ENCODE data around the gene ZSCAN18.

Gene ZSCAN18

DNA sequence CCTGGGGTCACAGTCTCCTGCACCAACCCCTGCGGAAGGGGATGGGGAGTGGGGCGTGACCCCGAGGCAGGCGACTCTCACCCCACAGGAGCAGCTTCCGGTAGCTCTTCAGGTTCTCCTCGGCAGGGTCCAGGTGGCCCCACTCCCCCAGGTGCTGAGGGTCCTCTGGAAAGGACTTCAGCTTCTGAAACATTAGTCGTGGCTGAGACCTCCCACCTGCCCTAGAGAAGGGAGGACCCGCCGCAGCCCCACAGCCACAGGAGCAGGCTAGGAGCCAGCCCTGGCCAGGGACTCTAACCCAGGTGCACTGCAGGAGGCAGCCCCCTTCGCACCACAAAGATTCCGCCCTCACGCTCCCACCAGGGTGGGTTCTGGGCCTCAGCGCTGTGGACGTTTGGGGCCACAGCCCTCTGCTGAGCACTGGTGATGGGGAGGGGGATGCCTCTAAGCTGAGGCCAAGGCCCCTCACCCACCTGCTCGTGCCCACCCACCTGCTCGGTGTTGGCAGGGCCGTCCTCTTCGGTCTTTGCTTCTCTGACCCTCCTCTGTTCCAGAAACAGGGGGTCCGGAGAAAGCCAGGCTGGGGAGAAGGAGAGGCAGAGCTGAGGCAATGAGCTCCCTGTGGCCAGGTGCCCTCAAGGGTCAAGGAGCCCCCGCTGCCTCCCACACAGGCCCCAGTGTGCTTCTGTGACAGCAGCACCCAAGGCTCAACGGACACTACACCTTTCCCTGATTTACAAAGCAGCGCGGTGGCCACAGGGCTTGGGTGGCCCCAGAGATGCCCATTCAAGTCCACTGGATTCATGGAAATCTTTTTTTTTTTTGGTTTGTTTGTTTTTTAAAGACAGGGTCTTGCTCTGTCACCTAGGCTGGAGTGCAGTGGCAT lies 11.0 kb downstream of the ZSCAN18 start:
- DNase-seq (ENCODE audit: low read depth), result no peak

DNA sequence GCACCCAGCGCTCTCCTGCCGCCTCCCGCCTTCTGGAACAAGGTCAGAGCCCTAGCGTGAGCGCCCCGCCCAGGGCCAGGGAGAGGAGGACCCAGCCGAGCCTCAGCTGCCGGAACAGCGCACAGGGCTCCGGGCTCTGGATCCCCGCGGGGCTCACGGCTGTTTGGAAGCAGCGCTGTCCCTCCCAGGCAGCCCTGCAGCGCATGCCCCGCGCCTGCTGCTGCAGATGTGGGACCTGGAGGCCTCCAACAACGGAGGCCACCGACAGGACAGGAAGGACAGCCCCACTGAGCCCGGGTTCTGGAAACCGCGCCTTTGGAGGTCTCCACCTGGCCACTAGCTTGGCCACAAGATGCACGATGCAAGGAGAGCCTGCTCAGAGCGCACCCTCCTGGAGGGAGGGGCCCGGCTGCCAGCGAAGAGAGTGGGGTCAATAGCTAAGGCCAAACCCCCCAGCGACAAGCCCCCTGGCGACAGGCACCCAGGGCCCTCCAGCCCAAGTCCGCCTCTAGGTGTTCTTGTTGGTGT lies 12.6 kb downstream of the ZSCAN18 start:
- no peak for DNase-seq (ENCODE audit: low read depth)

DNA sequence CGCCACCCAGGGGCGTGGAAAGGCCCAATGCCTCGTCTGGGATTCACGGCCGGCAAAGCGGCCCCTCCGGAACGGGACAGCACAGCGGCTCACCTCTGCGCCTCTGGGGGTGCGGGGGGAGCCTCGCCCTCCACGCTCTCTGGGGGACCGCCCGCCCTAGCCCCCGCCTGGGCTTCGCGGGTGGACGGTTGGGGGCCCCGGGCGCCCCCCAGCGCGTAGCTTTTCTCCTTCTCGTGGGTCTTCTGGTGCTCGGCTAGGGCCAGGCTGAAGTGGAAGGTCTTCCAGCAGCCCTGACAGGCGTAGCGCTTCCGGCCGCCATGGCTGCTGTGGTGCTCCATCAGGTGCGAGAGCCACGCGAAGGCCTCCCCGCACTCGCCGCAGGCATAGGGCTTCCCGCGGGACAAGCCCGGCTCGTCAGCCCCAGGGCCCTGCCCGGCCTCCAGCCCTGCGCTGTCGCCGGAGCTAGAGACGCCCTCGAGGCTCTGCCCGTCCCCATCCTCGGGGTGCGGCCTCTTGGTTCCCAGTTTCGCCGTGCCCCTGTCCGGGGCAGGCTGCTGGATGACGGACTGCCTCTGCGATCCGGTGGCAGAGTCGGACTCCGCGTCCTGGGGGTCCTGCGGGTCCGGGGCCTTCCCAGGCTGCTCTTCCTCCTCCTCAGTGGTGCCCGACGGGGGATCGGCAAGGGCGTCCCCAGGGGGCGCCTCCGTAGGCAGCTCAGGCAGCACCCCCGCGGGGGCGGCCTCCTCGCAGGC lies 13.3 kb downstream of the ZSCAN18 start:
- DNase-seq (ENCODE audit: low read depth), result no peak

DNA sequence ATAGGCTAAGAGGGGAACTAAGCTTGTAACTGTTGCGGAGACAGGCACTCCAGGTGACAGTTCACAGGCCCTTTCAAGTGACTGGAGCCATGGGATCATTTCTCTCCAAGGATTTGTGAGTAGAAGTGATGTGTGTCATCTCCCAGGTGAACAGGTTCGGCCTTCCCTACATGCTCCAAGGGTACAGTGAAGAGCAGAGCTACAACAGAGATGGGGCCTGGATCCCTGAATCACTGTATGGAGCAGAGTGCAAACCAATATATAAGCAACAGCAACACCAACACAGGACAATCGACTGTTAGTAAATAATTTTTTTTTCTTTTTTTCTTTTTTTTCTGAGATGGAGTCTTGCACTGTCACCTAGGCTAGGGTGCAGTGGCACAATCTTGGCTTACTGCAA lies 15.0 kb downstream of the ZSCAN18 start:
- DNase-seq (ENCODE audit: low read depth), result no peak

DNA sequence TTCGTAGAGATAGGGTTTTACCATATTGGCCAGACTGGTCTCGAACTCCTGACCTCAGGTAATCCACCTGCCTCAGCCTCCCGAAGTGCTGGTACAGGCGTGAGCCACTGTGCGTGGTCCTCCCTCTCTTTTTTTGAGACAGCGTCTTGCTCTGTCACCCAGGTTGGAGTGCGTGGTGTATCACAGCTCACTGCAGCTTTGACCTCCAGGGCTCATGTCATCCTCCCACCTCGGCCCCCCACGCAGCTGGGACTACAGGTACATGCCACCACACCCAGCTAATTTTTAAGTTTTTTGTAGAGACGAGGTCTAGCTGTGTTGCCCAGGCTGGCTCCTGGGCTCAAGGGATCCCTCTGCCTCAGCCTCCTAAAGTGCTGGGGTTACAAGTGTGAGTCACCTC lies 18.2 kb downstream of the ZSCAN18 start:
- DNase-seq (ENCODE audit: low read depth), result no peak

DNA sequence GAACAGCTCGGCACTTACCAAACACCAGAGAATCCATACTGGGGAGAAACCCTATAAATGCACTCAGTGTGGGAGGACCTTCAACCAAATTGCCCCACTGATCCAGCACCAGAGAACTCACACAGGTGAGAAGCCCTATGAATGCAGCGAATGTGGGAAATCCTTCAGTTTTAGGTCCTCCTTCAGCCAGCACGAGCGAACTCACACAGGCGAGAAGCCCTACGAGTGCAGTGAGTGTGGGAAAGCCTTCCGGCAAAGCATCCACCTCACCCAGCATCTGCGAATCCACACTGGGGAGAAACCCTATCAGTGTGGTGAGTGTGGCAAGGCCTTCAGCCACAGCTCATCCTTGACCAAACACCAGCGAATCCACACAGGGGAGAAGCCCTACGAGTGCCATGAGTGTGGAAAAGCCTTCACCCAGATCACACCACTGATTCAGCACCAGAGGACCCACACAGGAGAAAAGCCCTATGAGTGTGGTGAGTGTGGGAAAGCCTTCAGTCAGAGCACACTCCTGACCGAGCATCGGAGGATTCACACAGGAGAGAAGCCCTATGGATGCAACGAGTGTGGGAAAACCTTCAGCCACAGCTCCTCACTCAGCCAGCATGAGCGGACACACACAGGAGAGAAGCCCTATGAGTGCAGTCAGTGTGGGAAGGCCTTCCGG lies 30.7 kb downstream of the ZSCAN18 start:
- no peak for DNase-seq (ENCODE audit: low read depth)

DNA sequence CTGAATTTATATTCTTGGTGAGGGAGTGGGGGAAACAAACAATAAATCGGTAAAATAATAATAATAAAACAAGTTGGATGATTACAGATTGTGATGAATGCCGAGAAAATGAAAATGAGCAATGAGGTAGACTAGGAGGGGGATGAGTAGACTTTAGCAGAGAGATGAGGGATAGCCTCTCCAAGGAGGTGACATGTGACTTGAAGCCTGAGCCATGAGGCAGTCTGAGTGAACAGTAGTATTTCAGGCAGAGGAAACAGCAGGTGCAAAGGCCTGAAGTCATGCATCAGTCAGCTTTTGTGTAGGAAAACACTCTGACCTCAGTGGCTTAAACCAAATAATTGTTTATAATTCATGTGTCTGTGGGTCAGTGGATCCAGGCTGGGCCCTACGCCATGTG lies 34.3 kb downstream of the ZSCAN18 start:
- no peak for DNase-seq (ENCODE audit: low read depth)

DNA sequence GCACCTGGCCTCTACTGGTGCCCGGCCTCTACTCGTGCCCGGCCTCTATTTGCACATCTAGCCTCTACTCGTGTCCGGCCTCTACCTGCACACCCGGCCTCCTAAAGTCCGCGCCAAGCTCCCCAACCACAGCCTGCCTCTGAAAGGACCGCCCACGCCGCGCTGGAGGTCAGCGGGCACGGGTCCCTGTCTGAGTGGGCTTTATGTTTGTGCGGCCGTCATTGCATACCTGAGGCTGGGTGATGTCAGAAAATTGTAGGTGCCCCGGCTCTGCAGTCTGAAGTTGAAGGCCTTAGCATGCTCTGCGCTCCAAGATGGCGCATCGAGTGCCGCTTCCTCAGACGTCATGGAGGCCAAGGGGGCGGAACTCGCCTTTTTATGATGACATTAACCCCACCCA lies 37.8 kb downstream of the ZSCAN18 start:
- no peak for DNase-seq (ENCODE audit: low read depth)

DNA sequence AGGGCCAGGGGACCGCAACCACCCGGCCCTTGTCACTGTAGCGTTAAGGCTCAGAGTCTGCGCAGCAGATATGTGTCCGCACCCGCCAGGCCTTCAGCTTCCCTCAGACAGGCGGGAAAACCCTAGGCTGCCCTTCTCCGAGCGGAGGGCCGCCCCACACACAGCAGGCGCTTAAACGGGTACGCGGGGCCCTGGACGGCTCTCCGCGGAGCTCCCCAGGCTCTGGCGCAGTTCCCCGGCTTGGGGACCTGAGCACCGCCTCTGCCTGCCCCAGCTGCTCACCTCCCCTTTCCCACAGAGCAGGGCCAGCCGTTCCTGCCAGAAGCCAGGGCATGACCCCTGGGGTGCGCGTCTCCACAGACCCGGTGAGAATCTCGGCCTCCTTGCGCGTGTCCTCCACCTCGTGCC lies 38.4 kb downstream of the ZSCAN18 start:
- no peak for DNase-seq (ENCODE audit: low read depth)

DNA sequence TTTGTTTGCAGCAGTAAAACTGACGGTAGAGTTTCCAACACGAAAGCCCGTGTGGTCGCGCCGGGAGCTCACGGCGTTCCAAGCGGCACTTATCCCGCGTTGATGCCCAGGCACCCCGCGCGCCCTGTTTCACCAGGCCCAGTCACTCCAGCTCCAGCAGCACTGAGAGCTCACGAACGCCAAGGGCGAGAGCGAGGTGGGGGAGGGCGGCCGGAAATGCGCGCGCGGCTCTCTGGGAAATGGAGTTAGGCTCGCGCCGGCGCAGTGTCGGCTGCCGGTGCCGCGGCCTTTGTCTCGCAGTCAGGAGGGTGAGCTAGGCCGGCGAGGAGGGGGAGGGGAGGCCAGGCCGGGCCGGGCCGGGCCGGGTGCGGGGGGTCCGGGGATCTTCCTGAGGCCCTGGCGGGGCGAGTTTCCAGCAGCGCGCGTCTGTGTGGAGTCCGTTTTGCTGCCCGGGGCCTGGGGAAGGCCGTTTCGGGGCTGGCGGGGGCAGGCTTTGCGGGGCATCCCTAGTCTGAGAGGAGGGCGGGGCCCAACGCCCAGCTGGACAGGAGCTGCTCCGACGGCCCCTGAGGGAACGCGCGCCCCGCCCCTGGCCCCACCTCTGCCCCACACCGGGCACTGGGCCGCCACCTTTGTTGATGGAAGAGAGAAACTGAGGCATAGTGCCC lies 38.9 kb downstream of the ZSCAN18 start, which contains the start of gene ZNF135:
TSS of gene ZNF135 (plus strand) at position 280 of the 668 bp plus-strand sequence. CDS start 721 bp downstream, outside the sequence.
- peak; percentile 52 for DNase-seq (ENCODE audit: low read depth)

DNA sequence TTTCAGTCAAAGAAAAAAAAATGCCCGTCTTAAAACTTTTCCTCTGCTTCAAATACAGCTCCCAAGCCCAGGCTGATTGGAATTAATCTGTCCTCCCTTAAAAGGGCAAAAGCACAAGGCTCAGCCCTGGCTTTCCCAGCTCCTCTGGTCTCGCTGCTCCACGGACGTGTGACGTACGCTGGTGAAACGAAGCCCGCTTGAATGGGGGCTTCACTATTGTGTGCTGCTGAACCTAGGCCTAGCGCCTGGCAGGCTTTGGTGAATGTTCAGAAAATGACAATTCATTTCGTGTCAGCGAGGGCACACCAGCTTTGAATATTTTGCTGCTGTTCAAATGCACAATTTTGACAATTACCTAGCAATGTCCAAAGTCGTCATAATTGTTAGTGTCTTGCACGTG lies 39.6 kb downstream of the ZSCAN18 start:
- DNase-seq (ENCODE audit: low read depth), result no peak

DNA sequence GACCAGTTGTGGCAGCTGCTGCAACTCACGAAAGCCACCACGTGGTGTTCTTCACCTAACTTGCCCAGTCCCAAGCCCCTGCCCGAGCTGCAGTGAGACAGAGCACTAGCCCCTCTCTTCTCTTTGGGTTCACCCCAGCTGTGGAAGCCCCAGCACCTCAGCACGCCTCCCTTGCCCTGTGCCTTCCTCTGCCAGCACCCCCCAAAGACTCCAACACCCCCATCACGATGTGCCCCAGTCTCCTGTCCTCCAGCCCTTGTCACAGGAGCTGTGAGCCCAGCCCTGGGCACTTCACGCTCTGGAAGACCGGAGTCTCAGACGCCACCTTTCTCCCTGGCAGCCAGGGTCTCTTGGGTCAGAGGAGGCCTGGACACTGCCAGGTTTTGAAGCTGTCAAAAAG lies 41.2 kb downstream of the ZSCAN18 start:
- no peak for DNase-seq (ENCODE audit: low read depth)

DNA sequence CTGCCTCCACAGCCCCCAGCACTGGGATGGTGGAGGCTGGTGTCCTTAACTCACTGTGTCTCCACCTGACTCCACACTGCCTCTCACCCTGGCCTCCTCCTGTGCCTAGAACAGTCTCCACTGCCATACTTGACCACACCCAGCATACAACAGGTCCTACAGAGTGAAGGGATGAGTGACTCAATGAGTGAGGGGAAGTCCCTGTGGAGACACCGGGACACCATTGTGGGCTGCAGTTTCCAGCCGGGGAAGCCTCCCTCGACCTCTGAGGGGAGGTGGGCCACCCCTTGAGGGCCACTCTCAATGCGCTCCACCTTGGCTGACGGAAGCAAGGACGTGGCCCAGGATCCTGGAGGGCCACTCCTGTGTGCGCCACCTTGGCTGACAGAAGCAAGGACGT lies 41.8 kb downstream of the ZSCAN18 start:
- no peak for DNase-seq (ENCODE audit: low read depth)

DNA sequence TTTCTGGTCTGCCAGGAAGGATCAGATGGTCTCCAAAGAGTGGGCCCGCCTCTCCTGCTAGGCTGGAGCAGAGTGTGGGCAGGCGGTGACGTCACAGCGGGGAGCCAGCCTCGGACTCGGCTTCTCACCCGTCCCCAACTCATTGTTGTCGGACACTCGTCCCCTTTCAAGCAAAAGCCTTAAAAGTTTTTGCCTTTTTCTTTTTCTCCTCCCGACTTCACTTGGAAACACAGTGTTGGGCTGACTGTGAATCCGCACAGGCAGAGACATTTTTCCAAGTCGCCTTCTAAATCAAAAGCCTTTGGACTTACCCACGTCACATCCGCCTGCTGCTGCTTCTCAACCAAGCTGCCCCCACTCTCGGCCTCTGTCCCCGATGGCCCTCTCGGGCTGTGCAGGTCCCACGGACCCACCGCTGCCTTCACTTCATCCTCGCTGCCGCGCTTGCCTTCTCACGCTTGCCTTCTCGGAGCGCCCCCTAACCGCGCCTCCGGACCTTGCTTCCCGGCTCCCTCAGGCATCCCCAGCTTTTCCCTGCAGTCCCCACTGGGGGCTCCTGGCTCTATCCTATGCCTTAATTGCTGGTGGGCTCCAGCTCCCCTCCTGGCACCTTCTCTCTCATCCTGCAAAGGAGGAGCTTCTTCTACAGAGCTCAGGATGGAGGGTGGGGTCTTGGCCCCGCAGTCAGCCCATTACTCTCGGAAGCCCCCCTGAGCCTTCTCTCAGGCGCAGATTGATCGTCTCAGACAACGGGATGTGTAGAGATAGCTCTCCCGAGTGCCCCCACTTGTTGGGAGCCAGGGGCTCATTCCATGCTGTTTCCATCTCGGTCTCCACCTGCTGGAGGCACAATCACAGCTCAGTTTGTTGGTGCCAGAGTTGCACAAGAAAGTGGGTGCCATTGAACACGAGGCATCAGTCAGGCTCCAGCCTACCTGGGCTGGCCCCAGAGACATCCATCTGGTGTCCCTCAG lies 42.8 kb downstream of the ZSCAN18 start:
- DNase-seq (ENCODE audit: low read depth), result no peak

DNA sequence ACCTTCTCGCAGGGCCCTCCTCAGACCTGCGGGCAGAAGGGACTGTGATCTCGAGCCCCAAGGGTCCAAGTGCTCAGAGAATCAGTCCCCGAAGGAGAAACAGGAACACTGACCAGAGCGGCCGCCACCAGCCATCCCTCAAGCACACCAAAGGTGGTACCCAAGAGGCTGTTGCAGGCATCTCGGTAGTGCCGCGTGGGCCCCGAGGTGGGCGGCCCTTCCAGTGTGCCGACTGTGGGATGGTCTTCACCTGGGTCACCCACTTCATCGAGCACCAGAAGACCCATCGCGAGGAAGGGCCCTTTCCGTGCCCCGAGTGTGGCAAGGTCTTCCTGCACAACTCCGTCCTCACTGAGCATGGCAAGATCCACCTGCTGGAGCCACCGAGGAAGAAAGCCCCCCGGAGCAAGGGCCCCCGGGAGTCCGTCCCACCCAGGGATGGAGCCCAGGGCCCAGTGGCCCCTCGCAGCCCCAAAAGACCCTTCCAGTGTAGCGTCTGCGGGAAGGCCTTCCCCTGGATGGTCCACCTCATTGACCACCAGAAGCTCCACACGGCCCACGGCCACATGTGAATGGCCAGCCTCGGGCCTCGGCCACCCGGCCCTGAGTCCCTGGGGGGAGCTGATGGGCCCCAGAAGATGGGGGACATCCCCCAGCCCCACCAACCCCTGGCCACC lies 44.4 kb downstream of the ZSCAN18 start:
- no peak for DNase-seq (ENCODE audit: low read depth)

DNA sequence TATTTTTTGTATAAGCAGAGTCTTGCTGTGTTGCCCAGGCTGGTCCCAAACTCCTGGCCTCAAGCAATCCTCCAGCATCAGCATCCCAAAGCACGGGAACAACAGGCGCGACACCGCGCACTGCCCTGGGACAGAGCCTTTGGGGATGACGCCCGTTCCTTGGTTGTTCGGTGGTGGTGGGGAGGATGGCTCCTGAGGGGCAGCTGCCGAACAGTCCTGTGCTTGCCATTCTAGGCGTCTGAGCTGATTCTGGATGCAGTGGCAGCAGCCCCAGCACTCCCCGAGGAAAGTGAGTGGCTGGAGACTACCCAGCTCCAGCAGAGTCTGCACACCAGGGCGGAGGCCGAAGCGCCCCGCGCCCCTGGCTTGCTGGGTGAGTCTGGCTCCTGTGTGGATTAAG lies 45.8 kb downstream of the ZSCAN18 start:
- DNase-seq (ENCODE audit: low read depth), result no peak

DNA sequence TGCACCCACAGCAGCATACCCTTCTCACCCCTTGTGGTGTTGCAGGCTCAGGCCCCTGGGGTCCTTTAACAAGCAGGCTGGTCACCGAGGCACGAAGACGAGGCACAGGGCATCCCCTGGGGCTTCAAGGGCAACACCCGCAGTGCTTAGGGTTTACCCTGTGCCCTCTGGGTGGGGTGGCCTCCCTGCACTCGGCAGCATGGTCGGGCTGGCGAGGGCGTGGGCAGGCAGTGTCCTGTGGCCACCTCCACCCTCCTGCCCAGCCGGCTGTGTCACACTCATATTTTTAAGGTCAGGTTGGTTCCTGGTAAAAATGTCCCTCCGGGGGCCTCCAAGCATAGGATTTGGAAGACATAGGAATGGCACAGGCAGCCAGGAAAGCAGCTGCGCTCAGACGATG lies 50.4 kb downstream of the ZSCAN18 start:
- no peak for DNase-seq (ENCODE audit: low read depth)

DNA sequence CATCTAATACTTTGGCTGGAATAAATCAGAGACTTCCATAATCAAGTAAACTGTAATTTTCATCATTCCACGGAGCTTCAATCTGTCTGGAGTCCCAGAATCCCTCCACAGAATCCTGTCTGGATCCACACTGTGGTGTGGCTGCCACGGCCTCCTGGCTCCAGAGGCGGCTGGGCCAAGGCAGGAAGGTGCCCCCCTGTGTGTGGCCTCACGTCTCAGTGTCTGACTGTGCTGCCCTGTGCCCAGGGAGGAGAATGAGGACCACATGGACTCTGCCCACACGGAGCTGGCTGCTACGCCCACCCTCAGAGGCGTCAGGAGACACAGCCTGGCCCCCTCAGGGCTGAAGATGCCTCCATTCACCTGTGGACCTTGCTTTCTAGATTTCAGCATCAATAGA lies 51.2 kb downstream of the ZSCAN18 start:
- no peak for DNase-seq (ENCODE audit: low read depth)

DNA sequence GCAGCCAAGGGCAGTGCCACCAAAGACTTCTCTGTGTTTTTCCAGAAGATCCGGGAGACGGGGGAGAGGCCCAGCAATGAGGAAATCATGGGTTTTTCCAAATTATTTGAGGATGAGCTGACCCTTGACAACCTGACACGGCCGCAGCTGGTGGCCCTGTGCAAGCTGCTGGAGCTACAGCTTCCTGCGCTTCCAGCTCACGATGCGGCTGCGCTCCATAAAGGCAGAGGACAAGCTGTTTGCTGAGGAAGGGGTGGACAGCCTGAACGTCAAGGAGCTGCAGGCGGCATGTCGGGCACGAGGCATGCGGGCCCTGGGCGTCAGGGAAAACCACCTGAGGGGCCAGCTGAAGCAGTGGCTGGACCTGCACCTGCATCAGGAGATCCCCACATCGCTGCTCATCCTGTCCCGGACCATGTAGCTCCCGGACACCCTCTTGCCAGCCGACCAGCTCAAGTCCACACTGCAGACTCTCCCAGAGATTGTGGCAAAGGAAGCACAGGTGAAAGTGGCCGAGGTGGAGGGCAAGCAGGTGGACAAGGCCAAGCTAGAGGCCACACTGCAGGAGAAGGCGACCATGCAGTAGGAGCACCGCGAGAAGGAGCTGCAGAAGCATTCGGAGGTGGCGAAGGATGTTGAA lies 52.5 kb downstream of the ZSCAN18 start:
- no peak for DNase-seq (ENCODE audit: low read depth)

DNA sequence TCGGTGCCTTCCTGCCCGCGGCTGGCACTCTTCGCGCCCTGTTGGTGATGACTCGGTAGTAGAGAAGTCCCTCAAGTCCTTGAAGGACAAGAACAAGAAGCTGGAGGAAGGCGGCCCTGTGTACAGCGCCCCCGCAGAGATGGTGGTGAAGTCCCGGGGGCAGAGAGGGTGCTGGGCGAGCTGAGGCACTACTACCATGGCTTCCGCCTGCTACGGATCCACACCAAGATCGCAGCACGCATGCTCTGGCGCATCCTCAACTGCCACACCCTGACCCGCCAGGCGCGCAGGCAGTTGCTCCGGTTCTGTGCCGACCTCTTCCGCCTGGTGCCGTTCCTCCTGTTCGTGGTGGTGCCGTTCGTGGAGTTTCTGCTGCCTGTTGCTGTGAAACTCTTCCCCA lies 53.1 kb downstream of the ZSCAN18 start:
- DNase-seq (ENCODE audit: low read depth), result no peak
